GM10266 (cell line): Measurements from ENCODE around the gene LHX5.
A peak's percentile ranks its signal among the peaks of the same experiment; 100 is the strongest.

Source experiments
- DNase-seq: peaks from one replicate; pipeline ENCODE4 v3.0.0; 2012; ENCODE audit errors: extremely low spot score
- TF ChIP-seq, protein P1 (sequence below): IDR thresholded peaks from 2 replicates; pipeline ENCODE4 v1.5.1; 2012; ENCODE audit warnings: mild to moderate bottlenecking, low read depth; ENCODE audit not compliant: control insufficient read depth, insufficient read depth; ENCODE audit errors: missing control alignments

Gene LHX5

DNA sequence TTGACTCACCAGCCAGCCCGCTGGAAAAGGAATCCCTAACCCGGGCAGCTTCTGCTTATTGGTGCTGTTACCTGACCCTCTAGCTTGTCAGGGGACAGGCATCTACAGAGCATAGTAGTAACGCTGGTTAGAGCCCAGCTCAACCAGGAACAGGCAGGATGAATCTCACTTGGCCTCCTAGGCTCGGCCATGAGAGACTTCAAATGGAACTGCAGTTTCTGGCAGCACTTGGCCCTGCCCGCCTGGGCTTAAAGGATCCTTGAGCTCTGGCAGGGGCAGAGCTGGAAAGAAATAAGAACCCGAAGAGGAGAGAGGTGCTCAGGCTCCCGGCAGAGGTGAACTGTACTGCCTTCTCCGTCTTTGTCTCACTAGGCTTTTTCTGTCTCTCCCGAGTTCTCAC lies 2.3 kb upstream of the LHX5 start:
- TF ChIP-seq, protein P1, sequence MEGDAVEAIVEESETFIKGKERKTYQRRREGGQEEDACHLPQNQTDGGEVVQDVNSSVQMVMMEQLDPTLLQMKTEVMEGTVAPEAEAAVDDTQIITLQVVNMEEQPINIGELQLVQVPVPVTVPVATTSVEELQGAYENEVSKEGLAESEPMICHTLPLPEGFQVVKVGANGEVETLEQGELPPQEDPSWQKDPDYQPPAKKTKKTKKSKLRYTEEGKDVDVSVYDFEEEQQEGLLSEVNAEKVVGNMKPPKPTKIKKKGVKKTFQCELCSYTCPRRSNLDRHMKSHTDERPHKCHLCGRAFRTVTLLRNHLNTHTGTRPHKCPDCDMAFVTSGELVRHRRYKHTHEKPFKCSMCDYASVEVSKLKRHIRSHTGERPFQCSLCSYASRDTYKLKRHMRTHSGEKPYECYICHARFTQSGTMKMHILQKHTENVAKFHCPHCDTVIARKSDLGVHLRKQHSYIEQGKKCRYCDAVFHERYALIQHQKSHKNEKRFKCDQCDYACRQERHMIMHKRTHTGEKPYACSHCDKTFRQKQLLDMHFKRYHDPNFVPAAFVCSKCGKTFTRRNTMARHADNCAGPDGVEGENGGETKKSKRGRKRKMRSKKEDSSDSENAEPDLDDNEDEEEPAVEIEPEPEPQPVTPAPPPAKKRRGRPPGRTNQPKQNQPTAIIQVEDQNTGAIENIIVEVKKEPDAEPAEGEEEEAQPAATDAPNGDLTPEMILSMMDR = no peak
- DNase-seq = no peak

DNA sequence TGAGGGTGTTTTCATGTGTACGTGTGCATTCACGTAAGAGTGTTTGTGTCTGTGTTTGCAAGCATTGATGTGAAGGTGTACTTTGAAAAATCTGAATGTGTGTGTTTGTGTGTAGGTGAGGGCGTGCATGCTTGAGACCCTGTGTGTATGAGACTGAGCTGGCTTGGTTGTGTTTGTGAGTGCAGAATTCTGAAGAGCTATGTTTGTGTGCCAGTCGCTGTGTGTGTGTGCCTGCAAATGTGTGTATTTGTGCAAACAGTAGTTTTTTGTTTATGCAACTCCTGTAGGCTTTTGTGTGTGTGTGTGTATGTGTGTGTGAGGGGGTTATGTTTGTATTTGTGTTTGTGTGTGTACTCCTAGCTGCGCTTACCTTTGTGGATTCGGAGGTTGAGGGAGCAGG lies 1.7 kb upstream of the LHX5 start:
- TF ChIP-seq, protein P1 = no peak

DNA sequence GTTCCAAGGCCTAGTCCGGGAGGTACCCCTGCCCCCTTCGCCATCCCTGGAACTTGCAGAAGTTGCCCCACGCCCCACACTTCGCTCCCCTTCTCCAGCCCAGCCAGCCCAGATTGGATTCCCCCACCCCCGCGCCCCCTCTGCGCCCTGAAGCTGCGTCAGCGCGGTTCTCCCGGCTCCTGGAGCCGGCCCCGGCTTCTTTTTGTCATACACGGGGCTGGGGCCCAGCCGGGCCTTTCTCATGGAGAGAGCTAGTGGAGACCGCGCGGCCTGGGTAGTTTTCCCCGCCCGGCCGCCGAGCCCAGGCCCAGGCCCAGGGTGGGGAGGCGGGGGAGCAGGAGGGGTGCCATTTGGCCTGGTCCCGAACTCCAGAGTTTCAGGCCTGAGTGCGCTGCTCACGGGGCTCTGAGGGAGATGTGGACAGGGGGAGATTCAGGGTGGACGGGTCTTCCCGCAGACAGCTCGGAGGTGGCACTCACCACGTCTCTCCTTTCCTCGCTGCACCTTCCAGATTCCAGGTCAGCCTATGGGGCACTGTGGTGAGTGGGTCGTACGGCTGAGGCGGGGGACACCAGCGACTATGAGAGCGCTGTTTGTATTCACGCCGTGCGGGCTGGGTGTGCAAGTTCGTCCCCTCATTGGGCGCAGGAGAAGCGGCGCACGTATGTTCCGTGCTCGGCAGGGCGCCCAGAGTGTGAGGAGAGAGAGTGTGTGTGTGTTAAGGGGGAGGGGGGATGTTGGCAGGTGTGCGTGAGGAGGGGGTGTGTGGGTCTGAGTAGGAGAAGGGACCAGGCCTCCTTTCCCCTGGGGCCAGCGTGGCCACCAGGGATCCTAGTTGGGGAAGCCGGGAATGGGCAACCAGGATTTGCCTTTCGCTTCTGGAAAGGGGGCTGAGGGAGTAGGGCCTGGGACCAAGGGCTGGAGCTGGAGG lies 785 bp upstream of the LHX5 start:
- no peak for DNase-seq
- TF ChIP-seq, protein P1 = no peak

More for the DNA sequence above, 1.7 kb upstream of the LHX5 start:
- no peak for DNase-seq

DNA sequence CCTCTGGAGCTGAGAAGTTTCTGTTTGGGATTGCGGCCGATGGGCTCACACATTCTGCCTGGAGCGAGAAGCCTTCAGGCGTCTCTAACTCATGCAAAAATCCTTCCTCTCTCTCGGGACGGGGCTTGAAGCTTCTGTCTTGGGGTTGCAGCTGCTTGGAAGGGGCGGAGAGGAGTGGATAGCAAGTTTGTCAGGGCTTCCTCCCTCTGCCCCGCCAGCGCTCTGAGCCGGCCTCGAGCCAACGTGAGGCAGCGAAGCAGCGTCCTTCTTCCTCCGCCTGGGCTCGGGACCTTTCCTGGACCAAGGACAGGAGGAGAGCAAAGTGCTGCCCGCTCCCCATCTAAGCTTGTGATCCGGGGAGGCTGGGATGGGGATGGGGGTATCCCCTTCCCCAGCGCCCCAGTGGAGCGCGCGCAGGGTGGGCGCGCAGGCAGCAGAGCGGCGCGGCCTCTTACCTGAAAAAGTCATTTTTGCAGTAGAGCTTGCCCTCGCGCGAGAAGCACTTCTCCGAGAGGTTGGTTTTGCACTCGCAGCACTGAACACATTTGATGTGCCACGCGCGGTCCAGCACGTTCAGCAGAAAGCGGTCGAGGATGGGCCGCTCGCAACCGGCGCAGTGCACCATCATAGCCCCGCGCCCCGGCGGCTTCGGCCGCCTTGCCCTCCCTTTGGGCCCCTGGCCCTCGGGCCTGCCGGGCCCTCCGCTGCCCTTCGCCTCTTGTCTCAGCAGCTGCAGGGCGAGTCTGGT lies 626 bp downstream of the LHX5 start:
- TF ChIP-seq, protein P1 = no peak
- DNase-seq = peak; percentile 28

DNA sequence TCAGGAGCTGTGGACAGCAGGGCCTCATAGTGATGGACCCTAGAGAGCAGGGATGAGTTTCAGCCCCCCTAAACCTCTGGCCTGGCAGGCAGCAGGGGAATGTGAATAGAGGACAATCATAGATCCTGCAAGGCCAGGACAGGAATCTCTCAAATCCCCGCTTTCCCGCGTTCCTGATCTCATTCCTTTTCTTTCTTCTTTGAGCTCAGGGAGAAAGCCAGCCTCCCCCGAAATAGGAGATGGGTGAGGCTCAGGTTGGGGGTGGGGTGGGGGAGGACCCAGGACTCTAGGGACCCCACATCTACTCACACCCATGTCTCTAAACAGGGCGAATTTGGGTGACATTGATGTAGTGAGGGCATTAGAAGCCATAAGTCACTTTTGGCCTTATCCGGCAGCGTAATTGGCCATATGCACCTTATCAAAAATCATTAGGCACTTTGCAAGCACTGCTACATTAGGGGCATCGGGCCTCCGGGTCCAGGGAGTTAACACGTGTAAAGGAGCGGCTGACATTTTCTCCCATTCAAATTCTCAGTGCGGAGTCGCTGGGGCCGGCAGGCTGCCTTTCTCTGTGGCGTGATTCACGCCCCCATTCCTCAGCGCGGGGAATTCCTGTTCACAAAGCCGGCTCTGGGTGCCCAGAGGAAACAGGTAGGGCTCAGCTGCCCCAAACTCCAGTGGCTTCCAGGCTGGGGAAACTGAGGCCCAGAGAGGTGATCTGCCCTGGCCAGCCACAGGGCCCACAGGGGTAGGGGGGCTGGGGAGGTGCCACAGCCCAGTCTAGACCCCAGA lies 1.5 kb downstream of the LHX5 start:
- TF ChIP-seq, protein P1 = no peak

DNA sequence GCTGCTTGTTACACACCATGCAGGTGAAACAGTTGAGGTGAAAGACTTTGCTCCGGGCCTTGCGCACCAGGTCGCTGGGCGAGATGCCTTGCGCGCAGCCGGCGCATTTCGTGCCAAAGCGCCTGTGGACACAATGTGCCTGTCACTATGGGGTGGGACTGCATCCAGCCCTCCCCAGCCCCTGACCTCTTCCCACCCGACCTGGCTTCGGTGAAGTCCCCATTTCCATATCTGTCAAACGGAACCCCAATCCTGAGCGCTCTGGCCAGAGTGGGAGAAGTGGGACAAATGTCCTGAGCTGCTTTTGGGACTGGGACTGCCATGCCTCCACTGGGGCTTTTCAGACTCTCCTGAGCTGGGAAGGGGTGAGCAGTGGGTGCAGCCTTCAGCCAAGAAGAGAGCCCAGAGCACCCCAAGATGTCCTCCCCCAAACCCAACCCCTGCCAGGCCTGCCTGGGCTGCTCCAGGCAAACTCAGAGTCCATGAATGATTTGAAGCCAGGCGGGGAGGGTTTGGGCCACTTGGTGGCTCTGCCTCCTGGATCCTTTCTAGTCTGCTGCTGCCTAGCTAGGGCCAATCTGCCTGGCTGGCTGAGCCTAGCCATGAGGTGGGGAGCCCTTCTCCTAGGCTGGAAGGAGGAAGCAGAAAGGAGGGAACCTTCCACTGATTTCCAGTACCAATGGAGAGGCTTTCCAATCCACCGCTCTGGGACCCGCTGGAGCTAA lies 2.3 kb downstream of the LHX5 start:
- no peak for DNase-seq

More for the DNA sequence above, 1.5 kb downstream of the LHX5 start:
- no peak for DNase-seq

More for the DNA sequence above, 2.3 kb downstream of the LHX5 start:
- TF ChIP-seq, protein P1 = no peak
